ENCODE measurements around the gene GRK3. TPM values are rescaled to one million over a fixed set of nuclear protein-coding genes. Genes with fewer than 3 reads are reported as not detected.

GRK3 gene
- total and polyA plus RNA-seq, 10 of the 15 experiments (the other 5 are each of a cell fraction or from before 2014, with no cell fraction given), result 3.1 to 35.1 (median 14.7) TPM

DNA sequence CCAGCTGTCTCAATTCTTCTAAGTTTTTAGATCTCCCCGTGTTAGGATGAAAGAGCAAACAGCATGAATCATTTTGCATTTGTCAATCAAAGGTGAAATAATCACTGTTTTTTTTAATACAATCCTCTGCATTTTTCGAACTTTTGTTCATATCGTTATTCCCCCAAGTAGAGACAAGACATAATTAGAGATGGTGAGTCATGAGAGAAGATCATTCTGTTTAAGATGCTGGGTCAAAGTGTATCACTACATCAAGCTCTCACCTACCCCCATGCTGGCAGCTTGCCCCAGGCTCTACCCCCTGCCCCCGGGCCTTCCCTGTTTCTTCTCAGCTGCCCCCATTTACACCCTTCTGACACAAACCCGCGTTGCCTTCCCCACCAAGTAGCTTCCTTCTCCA lies 147.0 kb downstream of the GRK3 start:
- intact Hi-C loops (cut with micrococcal nuclease; ENCODE audit: unreplicated experiment), result no loop called here
- H3K9ac ChIP-seq (ENCODE audit: control insufficient read depth, insufficient read depth, low read length), result no peak overlapping the region
- no peaks in the 10 kb centered on the region for H3K27me3 ChIP-seq (replicated peaks in 1 of 2; ENCODE audit: control insufficient read depth in 2 of 2, insufficient read depth in 2 of 2, low read length in 1 of 2)
- ChIA-PET SMC1A (ENCODE audit: uncharacterized antibody, unreplicated experiment) (interaction anchor here (0.7 to 2.3 kb wide), 3 partner anchors 9 to 167 kb away, joined by 3 to 10 read pairs (median 4); no protein-coding TSS in a partner anchor), POLR2A (no interaction called here), CTCF (interaction anchor here (0.5 to 1.5 kb wide), 5 partner anchors 9 to 455 kb away, joined by 3 to 5 read pairs (median 4); no protein-coding TSS in a partner anchor), RAD21 (ENCODE audit: unreplicated experiment) (interaction anchor here (1.5 kb wide), 1 partner anchor 167 kb away, joined by 6 read pairs; no protein-coding TSS in a partner anchor)
- FAIRE-seq (no peak), DNase-seq (ENCODE audit: low read depth, low spot score) (no peak), ATAC-seq (no peak)
- H3K4me3 ChIP-seq, result no peak overlapping the region
- no peaks in the 10 kb centered on the region for H3K9me3 ChIP-seq (replicated peaks; ENCODE audit: control insufficient read depth, insufficient read depth, low read length)
- H4K20me1 ChIP-seq (ENCODE audit: control insufficient read depth, insufficient read depth), result no peaks in the 10 kb centered on the region
- H3K27ac ChIP-seq (ENCODE audit: control insufficient read depth, insufficient read depth), result no peak overlapping the region
- no peaks in the 10 kb centered on the region for H3K79me2 ChIP-seq (ENCODE audit: control insufficient read depth, insufficient read depth, low read length)
- H3K4me2 ChIP-seq (ENCODE audit: control insufficient read depth, insufficient read depth), result no peak overlapping the region
- H3K36me3 ChIP-seq (ENCODE audit: control insufficient read depth in 2 of 2, insufficient read depth in 2 of 2, low read length in 1 of 2), result peaks cover 3 to 10% of the 10 kb centered on the region in 2 experiments
- no peak overlapping the region for H2AFZ ChIP-seq (ENCODE audit: control insufficient read depth, low read depth, low read length)
- WGBS (ENCODE audit: insufficient coverage, insufficient replicate concordance, low lambda C conversion rate, missing lambda C conversion rate), result 99% methylated on average over 5 of the region's 6 CpGs
- peaks cover 5% of the 10 kb centered on the region; the same call in 1 of the 2 replicates for H3K4me1 ChIP-seq (ENCODE audit: control insufficient read depth, insufficient read depth, low read length)
- in situ Hi-C loops (cut with MboI), result no loop called here
- BruUV-seq (replicated peaks), result no TSS peak
- no peak for TF ChIP-seq BHLHE40 (IDR thresholded peaks at IDR 0.05; ENCODE audit: borderline replicate concordance in 1 of 2, low read depth in 2 of 2, low read length in 1 of 2)
- TF ChIP-seq STAT3 (IDR thresholded peaks at IDR 0.05; ENCODE audit: low read depth, low read length), result no peak
- TF ChIP-seq SUZ12 (IDR thresholded peaks at IDR 0.05; ENCODE audit: unreplicated experiment), result no peak
- TF ChIP-seq PML (IDR thresholded peaks at IDR 0.05; ENCODE audit: low read length), result no peak
- TF ChIP-seq REST (IDR thresholded peaks at IDR 0.05; ENCODE audit: low read depth, low read length), result no peak
- no peak for TF ChIP-seq RFX5 (IDR thresholded peaks at IDR 0.05; ENCODE audit: low read depth, low read length)
- TF ChIP-seq, protein P1, sequence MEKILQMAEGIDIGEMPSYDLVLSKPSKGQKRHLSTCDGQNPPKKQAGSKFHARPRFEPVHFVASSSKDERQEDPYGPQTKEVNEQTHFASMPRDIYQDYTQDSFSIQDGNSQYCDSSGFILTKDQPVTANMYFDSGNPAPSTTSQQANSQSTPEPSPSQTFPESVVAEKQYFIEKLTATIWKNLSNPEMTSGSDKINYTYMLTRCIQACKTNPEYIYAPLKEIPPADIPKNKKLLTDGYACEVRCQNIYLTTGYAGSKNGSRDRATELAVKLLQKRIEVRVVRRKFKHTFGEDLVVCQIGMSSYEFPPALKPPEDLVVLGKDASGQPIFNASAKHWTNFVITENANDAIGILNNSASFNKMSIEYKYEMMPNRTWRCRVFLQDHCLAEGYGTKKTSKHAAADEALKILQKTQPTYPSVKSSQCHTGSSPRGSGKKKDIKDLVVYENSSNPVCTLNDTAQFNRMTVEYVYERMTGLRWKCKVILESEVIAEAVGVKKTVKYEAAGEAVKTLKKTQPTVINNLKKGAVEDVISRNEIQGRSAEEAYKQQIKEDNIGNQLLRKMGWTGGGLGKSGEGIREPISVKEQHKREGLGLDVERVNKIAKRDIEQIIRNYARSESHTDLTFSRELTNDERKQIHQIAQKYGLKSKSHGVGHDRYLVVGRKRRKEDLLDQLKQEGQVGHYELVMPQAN (conservative IDR thresholded peaks at IDR 0.05), result no peak
- TF ChIP-seq ZNF687 (IDR thresholded peaks at IDR 0.05), result no peak
- no peak for TF ChIP-seq BMI1 (IDR thresholded peaks at IDR 0.05; ENCODE audit: borderline replicate concordance)
- TF ChIP-seq SPI1 (IDR thresholded peaks at IDR 0.05; ENCODE audit: borderline replicate concordance, insufficient read depth, low read depth, low read length), result no peak

All from GM12878 (cell line).